ENCODE measurements around the gene ASIC4.

DNA sequence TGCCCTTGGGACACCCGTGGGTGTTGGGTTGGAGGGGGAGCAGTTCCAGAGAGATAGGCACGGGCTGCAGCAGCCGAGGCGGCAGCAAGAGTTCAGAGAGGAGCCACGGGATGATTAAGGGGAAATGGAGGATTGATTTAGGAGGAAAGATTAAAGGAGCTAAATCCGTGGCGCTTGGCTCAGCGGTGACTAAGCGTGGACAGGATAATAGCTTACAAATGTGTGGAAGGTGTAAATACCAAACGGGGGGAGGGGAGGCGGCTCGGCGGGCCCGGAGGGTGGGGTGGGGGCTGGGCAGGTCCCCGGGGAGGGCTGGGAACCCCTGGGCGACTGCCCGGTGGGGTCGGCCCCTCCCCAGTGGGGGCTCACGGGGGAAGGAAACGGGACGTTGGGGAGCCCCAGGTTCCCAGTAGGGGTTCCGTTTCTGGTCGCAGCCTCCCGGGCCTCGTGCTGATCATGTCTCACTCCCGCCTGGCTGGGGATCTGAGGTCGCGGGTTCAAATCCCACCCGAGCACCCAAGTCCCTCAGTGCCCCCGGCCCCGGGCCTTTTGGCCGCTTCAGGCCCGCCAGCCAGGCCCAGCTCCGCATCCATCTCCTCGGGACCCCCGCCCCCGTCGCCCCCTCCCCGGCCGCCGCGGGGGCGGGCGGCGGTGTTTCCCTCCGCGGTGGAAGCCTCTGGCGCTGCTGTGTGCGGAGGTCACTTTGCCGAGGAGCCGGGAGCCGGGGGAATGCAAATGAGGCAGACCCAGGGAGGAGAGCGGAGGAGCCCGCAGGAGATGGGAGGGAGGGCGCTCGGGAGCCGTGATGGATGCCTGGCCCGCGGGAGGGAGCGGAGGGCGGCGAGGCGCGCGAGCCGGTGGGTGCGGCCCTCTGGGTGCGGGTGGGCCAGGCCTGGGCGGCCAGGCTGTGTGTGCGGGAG, 8.1 kb downstream of the ASIC4 start:
- TF ChIP-seq, protein P1, sequence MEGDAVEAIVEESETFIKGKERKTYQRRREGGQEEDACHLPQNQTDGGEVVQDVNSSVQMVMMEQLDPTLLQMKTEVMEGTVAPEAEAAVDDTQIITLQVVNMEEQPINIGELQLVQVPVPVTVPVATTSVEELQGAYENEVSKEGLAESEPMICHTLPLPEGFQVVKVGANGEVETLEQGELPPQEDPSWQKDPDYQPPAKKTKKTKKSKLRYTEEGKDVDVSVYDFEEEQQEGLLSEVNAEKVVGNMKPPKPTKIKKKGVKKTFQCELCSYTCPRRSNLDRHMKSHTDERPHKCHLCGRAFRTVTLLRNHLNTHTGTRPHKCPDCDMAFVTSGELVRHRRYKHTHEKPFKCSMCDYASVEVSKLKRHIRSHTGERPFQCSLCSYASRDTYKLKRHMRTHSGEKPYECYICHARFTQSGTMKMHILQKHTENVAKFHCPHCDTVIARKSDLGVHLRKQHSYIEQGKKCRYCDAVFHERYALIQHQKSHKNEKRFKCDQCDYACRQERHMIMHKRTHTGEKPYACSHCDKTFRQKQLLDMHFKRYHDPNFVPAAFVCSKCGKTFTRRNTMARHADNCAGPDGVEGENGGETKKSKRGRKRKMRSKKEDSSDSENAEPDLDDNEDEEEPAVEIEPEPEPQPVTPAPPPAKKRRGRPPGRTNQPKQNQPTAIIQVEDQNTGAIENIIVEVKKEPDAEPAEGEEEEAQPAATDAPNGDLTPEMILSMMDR (optimal IDR thresholded peaks at IDR 0.05 in 1 of 3, IDR thresholded peaks at IDR 0.05 in 1 of 3, conservative IDR thresholded peaks at IDR 0.05 in 1 of 3; ENCODE audit: extremely low read depth in 1 of 3, insufficient read depth in 2 of 3, low read length in 3 of 3): peak in 1 of 3 experiments; percentile 35
- no peak for TF ChIP-seq EZH2 (IDR thresholded peaks at IDR 0.05; ENCODE audit: low read length)
